Occipital lobe (tissue), 2 donors: ENCODE data around the gene ALDH3B2. TPM values are rescaled to one million over a fixed set of nuclear protein-coding genes. Genes with fewer than 3 reads are reported as not detected.
"Not testable (repeated sequence)": the region's sequence is repeated elsewhere in the genome, so short reads cannot be mapped to it uniquely, and the experiment has no call there.

Source experiments
- DNase-seq: peaks from one replicate; lab custom pipeline; 2025; lab: John Stamatoyannopoulos, UW
- total RNA-seq: library from RNA; depleted of rRNA; stranded (reverse); fragments of >200 nt; gene quantifications from one replicate; pipeline ENCODE4 v1.2.3, GENCODE V29; 2014

The ALDH3B2 gene
- not detected for total RNA-seq

DNA sequence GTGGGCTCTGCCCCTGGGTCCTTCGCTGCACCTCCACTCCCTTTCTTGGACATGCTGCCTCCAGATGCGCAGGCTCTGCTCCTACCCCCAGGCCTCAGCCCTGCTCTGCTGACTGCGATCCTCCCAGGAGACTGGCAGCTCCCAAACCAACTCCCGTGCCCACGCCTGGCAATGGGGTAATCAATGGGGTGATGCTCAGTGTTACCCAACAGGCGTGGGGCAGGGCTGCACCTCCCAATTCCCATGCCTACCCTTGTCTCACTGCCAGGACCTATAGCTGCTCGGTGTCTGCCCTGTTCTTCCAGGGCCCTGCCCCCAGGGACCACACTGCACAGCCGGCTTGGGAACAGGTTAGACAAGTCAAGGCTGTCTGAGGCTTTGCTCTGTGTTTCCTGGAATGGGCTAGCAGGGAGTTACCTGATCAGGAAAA, at the start of gene ALDH3B2:
TSS of gene ALDH3B2 (minus strand) at position 182 of the 430 bp plus-strand sequence. CDS start 7,688 bp downstream, outside the sequence.
- DNase-seq, result no peak

GRCh38 chr11:67723036-67723435, 48.6 kb upstream of the ALDH3B2 start:
- not testable (repeated sequence) for DNase-seq

GRCh38 chr11:67716226-67716625, 41.8 kb upstream of the ALDH3B2 start:
- DNase-seq, result not testable (repeated sequence)

- not testable (repeated sequence) for DNase-seq
These were observed 41.4 kb upstream of the ALDH3B2 start for GRCh38 chr11:67715801-67716200.

GRCh38 chr11:67713892-67714509, 39.6 kb upstream of the ALDH3B2 start:
- DNase-seq, result not testable (repeated sequence)

GRCh38 chr11:67711676-67712075, 37.3 kb upstream of the ALDH3B2 start:
- not testable (repeated sequence) for DNase-seq

- not testable (repeated sequence) for DNase-seq
These were observed 36.8 kb upstream of the ALDH3B2 start for GRCh38 chr11:67711212-67711611.

DNA sequence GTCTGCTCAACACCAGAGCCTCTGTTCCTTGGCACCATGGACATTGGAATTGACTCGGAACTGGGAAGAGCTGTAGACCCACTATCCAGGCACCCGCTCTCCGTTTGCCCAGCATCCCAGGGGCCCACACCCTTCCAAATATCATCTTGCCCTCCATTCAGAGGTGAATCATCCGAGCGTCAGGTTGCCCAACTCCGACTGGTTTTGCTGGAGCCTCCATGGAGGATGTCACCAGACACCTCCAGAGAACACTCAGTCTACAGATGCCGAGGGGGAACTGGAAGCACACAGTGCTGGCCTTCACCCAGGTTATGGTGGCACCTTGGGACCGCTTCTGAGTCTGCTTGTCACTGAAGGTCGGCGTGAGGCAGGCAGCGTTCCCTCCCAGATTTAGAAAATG, 35.4 kb upstream of the ALDH3B2 start:
- not testable (repeated sequence) for DNase-seq

GRCh38 chr11:67705264-67705663, 30.8 kb upstream of the ALDH3B2 start:
- no peak for DNase-seq

- DNase-seq, result no peak
These were observed 30.1 kb upstream of the ALDH3B2 start for GRCh38 chr11:67704524-67704923.

DNA sequence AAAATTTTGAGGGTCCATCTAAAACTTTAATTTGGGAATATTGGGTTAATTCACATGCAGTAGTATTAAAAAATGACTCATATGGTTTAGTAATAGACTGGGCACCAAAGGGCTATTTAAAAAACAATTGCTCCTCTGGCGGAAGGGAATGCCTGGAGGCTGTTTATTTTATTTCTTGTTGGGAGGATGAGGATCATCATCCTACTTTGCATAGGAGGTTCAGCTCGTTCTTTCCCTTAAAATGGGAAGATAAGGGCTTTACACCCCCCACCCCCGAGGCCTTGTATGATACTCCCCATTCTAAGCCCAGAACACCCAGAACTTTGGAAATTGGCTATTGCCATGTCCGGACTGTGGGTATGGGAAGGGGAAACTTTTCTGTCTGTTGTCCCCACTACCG, 29.3 kb upstream of the ALDH3B2 start:
- DNase-seq, result not testable (repeated sequence)

DNA sequence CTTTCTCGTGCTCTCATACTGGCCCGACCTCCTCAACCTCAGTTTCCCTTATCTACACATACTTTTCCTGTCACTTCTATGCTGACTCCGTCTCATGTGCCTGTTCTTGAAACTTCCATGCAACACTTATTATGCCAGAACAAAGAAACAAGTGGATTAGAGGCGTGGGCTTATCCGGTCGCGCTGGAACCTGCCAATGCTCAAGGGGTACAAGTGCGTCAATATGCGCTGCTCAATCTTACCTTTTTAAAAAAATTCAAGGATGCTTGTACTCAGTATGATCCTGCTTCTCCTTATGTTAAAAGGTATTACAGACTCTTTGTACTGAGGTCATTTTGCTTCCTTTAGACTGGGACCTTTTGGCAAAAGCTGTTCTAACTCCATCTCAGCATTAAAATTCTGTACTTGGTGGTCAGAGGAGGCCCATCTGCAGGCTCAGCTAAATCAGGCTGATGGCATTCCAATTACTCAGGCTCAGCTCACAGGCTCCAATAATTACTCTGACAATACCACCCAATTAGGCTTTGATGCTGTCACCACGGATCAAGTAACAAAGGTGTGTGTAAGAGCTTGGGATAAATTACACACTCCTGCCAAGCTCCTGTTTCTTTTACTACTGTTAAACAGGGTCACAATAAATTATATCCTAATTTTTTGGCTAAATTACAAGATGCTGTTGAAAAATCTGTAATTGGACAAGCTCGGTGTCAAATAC, 26.3 kb upstream of the ALDH3B2 start:
- no peak for DNase-seq

DNA sequence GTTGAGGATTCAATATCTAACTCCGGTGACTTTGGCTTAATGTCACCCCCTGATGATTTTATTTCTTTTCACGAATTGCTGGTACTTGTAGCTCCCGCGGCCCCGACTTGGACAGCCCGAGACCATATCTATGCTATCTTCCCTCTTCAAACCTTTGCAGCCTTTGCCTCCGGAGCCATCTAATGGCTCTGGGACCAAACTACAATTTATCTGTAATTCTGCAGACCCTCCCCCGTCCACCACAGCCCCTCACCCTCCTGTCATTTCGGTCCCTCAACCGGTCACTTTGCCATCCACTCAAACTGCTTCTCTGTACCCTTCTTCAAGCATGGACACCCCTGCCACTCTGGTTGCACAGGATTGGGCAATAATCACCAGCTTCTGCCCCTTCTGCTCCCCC, 25.7 kb upstream of the ALDH3B2 start:
- no peak for DNase-seq

- DNase-seq, result no peak
These were observed 25.1 kb upstream of the ALDH3B2 start for GRCh38 chr11:67699521-67699920.

DNA sequence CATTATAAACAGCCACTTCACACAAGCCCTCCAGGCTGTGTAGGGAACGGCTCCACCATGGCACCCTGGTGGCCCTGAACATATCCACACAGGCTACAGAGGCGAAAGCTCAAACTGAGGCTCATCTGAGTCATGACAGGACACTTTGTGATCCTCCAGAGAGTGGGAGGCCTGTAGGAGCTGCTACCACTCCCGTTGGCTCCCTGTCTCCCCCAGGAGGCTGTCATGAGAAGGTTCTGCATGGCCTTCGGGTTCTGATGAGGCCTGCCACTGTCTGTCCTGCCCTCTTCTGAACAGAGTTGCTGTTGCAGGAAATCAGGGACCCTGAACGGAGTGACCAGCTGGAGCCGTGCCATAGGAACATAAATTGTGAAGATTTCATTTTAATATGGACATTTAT, 23.8 kb upstream of the ALDH3B2 start:
- no peak for DNase-seq

DNA sequence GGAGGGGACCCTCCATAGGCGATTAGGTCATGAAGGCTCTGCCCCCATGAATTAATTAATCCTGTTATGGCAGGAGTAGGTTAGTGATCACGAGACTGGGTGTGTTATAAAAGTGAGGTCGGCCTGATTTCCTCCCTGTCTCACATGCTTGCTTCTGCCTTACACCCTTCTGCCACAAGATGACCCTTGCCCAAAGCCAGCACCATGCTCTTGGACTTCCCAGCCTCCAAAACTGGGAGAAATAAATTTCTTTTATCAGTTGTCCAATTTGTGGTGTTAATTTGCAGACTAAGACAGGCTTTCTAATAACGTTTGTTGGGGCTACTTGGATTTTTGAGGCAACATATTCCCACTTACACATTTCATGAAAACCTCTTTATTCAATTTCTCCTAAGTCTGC, 23.4 kb upstream of the ALDH3B2 start:
- DNase-seq, result no peak

- no peak for DNase-seq
These were observed 22.6 kb upstream of the ALDH3B2 start for GRCh38 chr11:67696998-67697397.

- no peak for DNase-seq
These were observed 21.2 kb upstream of the ALDH3B2 start for GRCh38 chr11:67695606-67696005.

DNA sequence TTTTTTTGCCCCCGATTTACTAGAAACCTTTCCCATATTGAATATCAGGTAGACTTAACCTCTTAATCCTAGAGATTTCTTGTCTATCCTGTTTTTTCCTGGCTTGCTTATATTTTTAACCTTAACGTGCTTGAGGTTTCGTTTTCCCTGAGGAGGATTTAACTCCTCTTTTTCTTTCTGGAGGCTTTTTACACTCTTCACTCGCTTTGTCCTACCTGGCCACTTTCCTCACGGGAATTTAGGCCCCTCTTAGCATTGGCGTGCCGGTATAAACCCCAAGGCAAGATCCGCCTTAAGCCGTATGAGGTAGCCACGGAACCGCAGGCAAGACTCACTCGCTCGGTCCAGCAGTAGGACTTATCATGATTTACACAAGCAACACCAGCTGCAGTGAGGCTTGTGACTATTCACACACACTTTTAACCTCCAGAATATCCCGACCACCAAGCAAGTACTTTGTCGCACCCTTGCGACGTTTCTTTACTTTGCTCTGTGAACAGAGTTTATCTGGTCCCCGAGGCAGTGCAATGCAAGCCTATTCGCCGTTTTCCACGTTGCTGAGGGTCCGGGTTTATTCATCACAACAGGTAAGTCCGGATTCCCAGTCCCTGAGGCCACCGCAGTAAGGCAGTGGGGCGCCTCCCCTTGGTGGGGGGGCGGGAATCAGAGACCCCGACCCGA, 20.6 kb upstream of the ALDH3B2 start:
- no peak for DNase-seq

DNA sequence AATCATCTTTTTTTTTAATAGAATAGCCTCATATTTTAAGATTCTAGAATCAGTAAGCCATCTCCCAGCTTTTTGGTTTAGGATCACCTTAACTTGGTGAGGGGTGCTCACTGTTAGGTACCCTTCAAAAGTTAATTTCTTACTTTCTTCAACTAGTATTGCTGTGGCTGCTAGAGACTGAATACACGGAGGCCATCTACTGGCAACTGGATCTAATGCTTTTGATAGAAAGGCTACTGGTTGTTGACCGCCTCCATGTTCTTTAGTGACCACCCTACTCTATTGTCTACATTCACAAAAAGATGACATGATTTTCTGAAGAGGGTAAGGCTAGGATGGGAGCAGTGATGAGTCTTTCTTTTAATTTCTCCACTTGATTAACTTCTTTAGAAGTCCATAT, 16.7 kb upstream of the ALDH3B2 start:
- no peak for DNase-seq

GRCh38 chr11:67689178-67689577, 14.8 kb upstream of the ALDH3B2 start:
- no peak for DNase-seq

DNA sequence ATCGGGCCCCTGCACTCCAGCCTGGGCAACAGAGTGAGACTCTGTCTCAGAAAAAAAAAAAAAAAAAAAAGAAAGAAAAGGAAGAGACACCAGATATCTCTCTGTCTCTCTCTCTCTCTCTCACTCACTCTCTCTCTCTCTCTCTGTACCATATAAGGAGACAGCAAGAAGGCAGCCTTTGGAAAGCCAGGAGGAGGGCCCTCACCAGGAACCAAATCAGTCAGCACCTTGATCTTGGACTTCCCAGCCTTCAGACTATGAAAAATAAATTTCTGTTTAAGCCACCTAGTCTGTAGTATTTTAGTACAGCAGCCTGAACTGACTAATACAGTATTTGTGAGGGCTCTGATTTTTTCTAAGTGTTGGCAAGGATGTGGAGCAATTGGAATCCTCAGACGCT, 13.6 kb upstream of the ALDH3B2 start:
- no peak for DNase-seq
